Right cardiac atrium (tissue), 5 donors: Measurements from ENCODE around the gene MRM2. TPM values are rescaled to one million over a fixed set of nuclear protein-coding genes. Genes with fewer than 3 reads are reported as not detected.
A peak's percentile ranks its signal among the peaks of the same experiment; 100 is the strongest.

Source experiments
- ATAC-seq, 2 donors: fragments of 200-7000 bp; cut with Tn5 transposase; one replicate each; pipeline versions ENCODE4 v1.8.0 to v1.9.1; 2020; ENCODE audit warnings: moderate library complexity in 2 of 2, mild to moderate bottlenecking in 1 of 2
- DNase-seq, 3 donors: peaks; one replicate each; pipeline ENCODE4 v3.0.0-alpha.2; 2020
- H3K27ac ChIP-seq: one replicate; pipeline ENCODE4 v1.5.1; 2013; ENCODE audit warnings: mild to moderate bottlenecking, low read length, control low read depth, moderate library complexity
- H3K27me3 ChIP-seq: one replicate; pipeline ENCODE4 v1.6.1; 2013; ENCODE audit not compliant: control insufficient read depth, insufficient read depth
- H3K4me1 ChIP-seq: one replicate; pipeline ENCODE4 v1.6.1; 2013; ENCODE audit warnings: low read length; ENCODE audit not compliant: control insufficient read depth, insufficient read depth
- H3K4me3 ChIP-seq: one replicate; pipeline ENCODE4 v1.5.1; 2013; ENCODE audit warnings: low read length, control low read depth
- H3K9me3 ChIP-seq: one replicate; pipeline ENCODE4 v1.6.1; 2013; ENCODE audit warnings: low read length; ENCODE audit not compliant: control insufficient read depth
- WGBS: extraction: QIAGEN DNeasy Blood & Tissue Kit; methylation state at CpG from one replicate; pipeline ENCODE4 v1.1.7; 2013; 5-methylcytosine and 5-hydroxymethylcytosine counted together
- intact Hi-C, 4 donors: fragments of 100-400 bp; cut with DNase I; formaldehyde crosslinking; loops; one replicate each; pipeline versions ENCODE4 v1.11.0 to v1.14.0; 2022 to 2023
- long read RNA-seq, 4 donors: library from polyadenylated mRNA; unstranded; transcript quantifications; one replicate each; pipeline ENCODE4 v2.0.0, GENCODE V29; 2020 to 2021
- polyA plus RNA-seq: library from polyadenylated mRNA; stranded (reverse); fragments of 200-250 nt; gene quantifications from one replicate; pipeline ENCODE4 v1.2.3, GENCODE V29; 2013
- total RNA-seq, 4 donors: library from RNA; stranded (reverse); fragmentation: NEBNext Ultra II Directional; extraction: Animal tissue kit (Norgen Biotek cat#: 25700); gene quantifications; one replicate each; pipeline ENCODE4 v1.2.1, GENCODE V29; 2021
- donor health status: healthy with polysubstance abuse.
- donor health status: DM: no; HTN: yes; CAD: no.
- donor health status: DM: no; HTN: no; CAD: no.
- donor health status: DM: no; HTN: yes; CAD: no; lungs with severe emphysema.
- donor health status: DM: yes; HTN: yes; CAD: no.

The MRM2 gene
- total RNA-seq = 10 to 100 TPM; 19.5 to 24.4 (median 21.9) TPM
- 21.4 TPM for polyA plus RNA-seq
- long read RNA-seq, donor 1, transcript MRM2-201 (3 exons, 1,601 nt) = major isoform, 27 of 55 reads
- long read RNA-seq, donor 1, partial matches to known transcripts = 4 of 55 reads
- long read RNA-seq, donor 1, other reads (novel, unspliced or antisense) = 19 of 55 reads
- long read RNA-seq, donor 2, transcript MRM2-201 (3 exons, 1,601 nt) = major isoform, 13 of 23 reads
- long read RNA-seq, donor 2, partial matches to known transcripts = 1 of 23 reads
- long read RNA-seq, donor 2, other reads (novel, unspliced or antisense) = 9 of 23 reads
- long read RNA-seq, donor 3, transcript MRM2-201 (3 exons, 1,601 nt) = major isoform, 30 of 104 reads
- long read RNA-seq, donor 3, transcript MRM2-202 (2 exons, 582 nt) = minor isoform, 6 of 104 reads
- long read RNA-seq, donor 3, transcript MRM2-205 (4 exons, 2,511 nt) = minor isoform, 7 of 104 reads
- long read RNA-seq, donor 3, partial matches to known transcripts = 7 of 104 reads
- long read RNA-seq, donor 3, other reads (novel, unspliced or antisense) = 50 of 104 reads
- long read RNA-seq, donor 4, transcript MRM2-201 (3 exons, 1,601 nt) = major isoform, 6 of 25 reads
- long read RNA-seq, donor 4, partial matches to known transcripts = 2 of 25 reads
- long read RNA-seq, donor 4, other reads (novel, unspliced or antisense) = 11 of 25 reads

- Histone ChIP-seq H3K9me3 (no peaks in the 10 kb centered on the region), H3K4me3 (peak within 1 kb of the TSS; percentile 82), H3K27me3 (no peaks in the 10 kb centered on the region), H3K4me1 (peaks cover 4% of the 10 kb centered on the region), H3K27ac (peak within 1 kb of the TSS; percentile 55)
- peak; percentile 91 for ATAC-seq
- WGBS = under 1% methylated on average over 81 of the region's 81 CpGs
- peak; percentile 83 to 96 (median 93) for DNase-seq
- intact Hi-C loops = loop anchor here in 2 of 4 donors (10.0 kb wide), 2 partner anchors 63 to 103 kb away; no protein-coding TSS in a partner anchor
Observed at GRCh38 chr7:2241580-2242540, at the start of gene MRM2, which contains the start of gene NUDT1. Gene MRM2, minus strand, starts transcription at chr7:2242205. Its CDS starts 36 bp downstream, at chr7:2242169. Gene NUDT1, plus strand, starts transcription at chr7:2242226. Its CDS starts 2,349 bp downstream, at chr7:2244575.

DNA sequence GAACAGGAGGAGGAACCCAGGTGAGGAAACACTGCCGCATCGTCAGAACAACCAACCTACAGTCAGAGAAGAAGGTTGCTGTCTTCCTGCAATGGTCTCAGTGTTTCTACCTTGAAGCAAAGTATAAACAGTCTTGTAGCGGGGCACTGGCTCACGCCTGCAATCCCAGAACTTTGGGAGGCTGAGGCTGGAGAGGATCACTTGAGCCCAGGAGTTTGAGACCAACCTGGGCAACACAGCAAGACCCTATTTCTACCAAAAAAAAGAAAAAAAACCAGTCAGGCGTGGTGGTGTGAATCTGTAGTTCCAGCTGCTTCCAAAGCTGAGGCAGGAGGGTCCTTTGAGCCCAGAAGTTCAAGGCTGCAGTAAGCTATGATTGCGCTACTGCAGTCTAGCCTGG, 48.9 kb upstream of the MRM2 start:
- intact Hi-C loops = no loop called here
- no peak overlapping the region for H3K4me3 ChIP-seq
- H3K4me1 ChIP-seq = no peaks in the 10 kb centered on the region
- WGBS = 98% methylated on average over 6 of the region's 6 CpGs
- no peaks in the 10 kb centered on the region for H3K9me3 ChIP-seq
- H3K27ac ChIP-seq = no peak overlapping the region
- DNase-seq (no peak), ATAC-seq (no peak)
- H3K27me3 ChIP-seq = no peaks in the 10 kb centered on the region

- intact Hi-C loops = no loop called here
- no peak overlapping the region for H3K27ac ChIP-seq
- 77% methylated on average over 13 of the region's 13 CpGs for WGBS
- no peaks in the 10 kb centered on the region for H3K4me1 ChIP-seq
- H3K27me3 ChIP-seq = no peaks in the 10 kb centered on the region
- ATAC-seq (no peak), DNase-seq (no peak)
- no peaks in the 10 kb centered on the region for H3K9me3 ChIP-seq
- H3K4me3 ChIP-seq = no peak overlapping the region
Observed at GRCh38 chr7:2289621-2290020, 47.6 kb upstream of the MRM2 start.

DNA sequence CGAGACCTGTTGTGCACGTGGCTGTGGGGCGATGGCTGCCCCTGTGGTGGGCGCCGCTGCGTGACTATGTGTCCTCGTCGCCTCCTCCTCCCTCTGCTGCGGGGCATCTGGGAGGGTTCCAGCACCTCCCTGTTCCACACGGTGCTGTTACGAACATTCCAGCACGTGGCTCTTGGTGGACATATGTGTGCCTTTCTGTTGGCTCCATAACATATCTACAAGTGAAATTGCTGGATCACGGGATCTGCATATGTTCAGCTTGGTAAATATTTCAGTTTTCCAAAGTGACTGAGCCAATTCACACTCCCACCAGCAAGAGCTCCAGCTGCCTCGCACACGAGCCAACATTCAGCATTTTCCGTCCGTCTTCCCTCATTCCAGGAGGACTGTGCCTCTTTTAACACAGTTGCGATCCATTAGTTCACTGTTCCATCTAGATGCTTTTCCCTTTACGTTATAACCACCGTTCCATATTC, 47.1 kb upstream of the MRM2 start:
- peak in 2 of 3 donors; percentile 21 to 51 for DNase-seq
- no peak for ATAC-seq
- intact Hi-C loops = no loop called here
- 72% methylated on average over 20 of the region's 20 CpGs for WGBS
- Histone ChIP-seq H3K4me1 (no peaks in the 10 kb centered on the region), H3K27ac (no peak overlapping the region), H3K27me3 (no peaks in the 10 kb centered on the region), H3K9me3 (no peaks in the 10 kb centered on the region), H3K4me3 (no peak overlapping the region)

- Histone ChIP-seq H3K4me3 (no peak overlapping the region), H3K27ac (no peak overlapping the region), H3K9me3 (no peaks in the 10 kb centered on the region), H3K27me3 (no peaks in the 10 kb centered on the region), H3K4me1 (no peaks in the 10 kb centered on the region)
- ATAC-seq (no peak), DNase-seq (peak in 1 of 3 donors; percentile 7)
- intact Hi-C loops = no loop called here
- 89% methylated on average over 8 of the region's 8 CpGs for WGBS
Observed at GRCh38 chr7:2288503-2288902, 46.5 kb upstream of the MRM2 start.

GRCh38 chr7:2287745-2288144, 45.7 kb upstream of the MRM2 start:
- ATAC-seq (no peak), DNase-seq (peak in 1 of 3 donors; percentile 4)
- no peak overlapping the region for H3K4me3 ChIP-seq
- H3K9me3 ChIP-seq = no peaks in the 10 kb centered on the region
- H3K27ac ChIP-seq = no peak overlapping the region
- H3K4me1 ChIP-seq = no peaks in the 10 kb centered on the region
- no peaks in the 10 kb centered on the region for H3K27me3 ChIP-seq
- intact Hi-C loops = no loop called here
- WGBS = 94% methylated on average over 8 of the region's 8 CpGs

GRCh38 chr7:2283074-2283473, 41.1 kb upstream of the MRM2 start:
- DNase-seq = peak in 2 of 3 donors; percentile 40 to 42
- Histone ChIP-seq H3K27ac (no peak overlapping the region), H3K9me3 (no peaks in the 10 kb centered on the region), H3K4me1 (peaks cover 3% of the 10 kb centered on the region), H3K4me3 (no peak overlapping the region), H3K27me3 (no peaks in the 10 kb centered on the region)
- intact Hi-C loops = no loop called here
- ATAC-seq = peak; percentile 24 to 49
- 95% methylated on average over 20 of the region's 20 CpGs for WGBS

GRCh38 chr7:2282185-2282751, 40.3 kb upstream of the MRM2 start:
- no peaks in the 10 kb centered on the region for H3K9me3 ChIP-seq
- DNase-seq = peak in 1 of 3 donors; percentile 20
- peaks cover 3% of the 10 kb centered on the region for H3K4me1 ChIP-seq
- WGBS = 73% methylated on average over 14 of the region's 14 CpGs
- H3K4me3 ChIP-seq = no peak overlapping the region
- ATAC-seq = peak in 1 of 2 donors; percentile 30
- intact Hi-C loops = no loop called here
- no peak overlapping the region for H3K27ac ChIP-seq
- H3K27me3 ChIP-seq = no peaks in the 10 kb centered on the region

- WGBS = 23% methylated on average over 9 of the region's 9 CpGs
- Histone ChIP-seq H3K4me3 (no peak overlapping the region), H3K9me3 (no peaks in the 10 kb centered on the region), H3K4me1 (peaks cover 3% of the 10 kb centered on the region), H3K27ac (no peak overlapping the region), H3K27me3 (no peaks in the 10 kb centered on the region)
- intact Hi-C loops = no loop called here
- ATAC-seq (peak; percentile 62 to 83), DNase-seq (peak in 2 of 3 donors; percentile 61 to 65)
Observed at GRCh38 chr7:2281541-2281940, 39.5 kb upstream of the MRM2 start.

- peaks cover 3% of the 10 kb centered on the region for H3K4me1 ChIP-seq
- intact Hi-C loops = no loop called here
- no peak for ATAC-seq
- no peaks in the 10 kb centered on the region for H3K9me3 ChIP-seq
- no peak overlapping the region for H3K27ac ChIP-seq
- 80% methylated on average over 2 of the region's 2 CpGs for WGBS
- DNase-seq = no peak
- no peaks in the 10 kb centered on the region for H3K27me3 ChIP-seq
- no peak overlapping the region for H3K4me3 ChIP-seq
Observed at GRCh38 chr7:2280424-2280823, 38.4 kb upstream of the MRM2 start.
